RWPE1 (cell line): ENCODE measurements around the gene PAPSS2.

Experiments
- CTCF ChIA-PET: fragments of 350-600 bp; sonication (Branson Sonifier 250); formaldehyde crosslinking; extraction: SDS; loops from one replicate; lab custom pipeline; 2021; lab: Yijun Ruan, JAX
- POLR2A ChIA-PET: fragments of 400-600 bp; formaldehyde crosslinking; extraction: SDS; loops from one replicate; lab custom pipeline; 2020; ENCODE audit warnings: antibody characterized with exemption; ENCODE audit not compliant: low non-redundant PET; lab: Yijun Ruan, JAX
- DNase-seq: peaks from one replicate; pipeline ENCODE4 v3.0.0; 2012; ENCODE audit warnings: low spot score
- H3K27ac ChIP-seq: fragments of 450-650 bp; 2 replicates; pipeline ENCODE4 v1.5.1; 2017
- TF ChIP-seq, protein P1 (sequence below): fragments of 450-650 bp; conservative IDR thresholded peaks from 2 replicates; pipeline ENCODE4 v1.5.1; 2017; ENCODE audit warnings: low read depth, mild to moderate bottlenecking

The PAPSS2 gene

DNA sequence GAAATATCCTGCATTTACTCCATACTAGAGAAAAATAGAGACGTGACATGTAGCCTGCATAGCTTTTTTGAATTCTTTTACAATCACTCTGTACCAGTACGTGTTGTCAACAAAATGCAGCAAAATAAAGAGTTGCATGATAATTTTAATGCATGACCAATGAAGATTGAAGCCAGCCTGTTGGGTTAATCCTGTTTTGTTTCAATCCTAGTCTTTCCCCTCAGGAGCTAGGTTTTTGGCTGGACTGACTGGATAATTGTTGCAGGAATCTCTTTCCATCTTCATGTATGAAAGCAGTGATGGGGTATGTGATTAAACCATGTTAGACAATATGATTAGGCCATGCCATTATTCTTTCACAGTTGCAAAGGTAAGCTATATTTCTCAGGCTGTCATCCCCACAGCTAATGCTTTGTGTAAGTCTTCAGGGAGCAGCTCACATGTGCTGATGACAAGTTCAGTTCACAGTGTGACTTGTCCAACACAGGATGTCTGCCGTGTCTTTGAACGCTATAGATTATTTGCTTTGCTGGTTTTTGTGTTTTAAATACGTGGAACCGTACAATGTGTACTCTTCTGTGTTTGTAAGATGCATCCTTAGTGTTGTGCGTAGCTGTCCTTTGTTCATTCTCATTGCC lies 24.4 kb downstream of the PAPSS2 start:
- ChIA-PET CTCF (interaction anchor here (0.9 kb wide), 1 partner anchor 28 kb away, joined by 4 read pairs; no protein-coding TSS in a partner anchor), POLR2A (no interaction called here)
- DNase-seq: no peak
- TF ChIP-seq, protein P1, sequence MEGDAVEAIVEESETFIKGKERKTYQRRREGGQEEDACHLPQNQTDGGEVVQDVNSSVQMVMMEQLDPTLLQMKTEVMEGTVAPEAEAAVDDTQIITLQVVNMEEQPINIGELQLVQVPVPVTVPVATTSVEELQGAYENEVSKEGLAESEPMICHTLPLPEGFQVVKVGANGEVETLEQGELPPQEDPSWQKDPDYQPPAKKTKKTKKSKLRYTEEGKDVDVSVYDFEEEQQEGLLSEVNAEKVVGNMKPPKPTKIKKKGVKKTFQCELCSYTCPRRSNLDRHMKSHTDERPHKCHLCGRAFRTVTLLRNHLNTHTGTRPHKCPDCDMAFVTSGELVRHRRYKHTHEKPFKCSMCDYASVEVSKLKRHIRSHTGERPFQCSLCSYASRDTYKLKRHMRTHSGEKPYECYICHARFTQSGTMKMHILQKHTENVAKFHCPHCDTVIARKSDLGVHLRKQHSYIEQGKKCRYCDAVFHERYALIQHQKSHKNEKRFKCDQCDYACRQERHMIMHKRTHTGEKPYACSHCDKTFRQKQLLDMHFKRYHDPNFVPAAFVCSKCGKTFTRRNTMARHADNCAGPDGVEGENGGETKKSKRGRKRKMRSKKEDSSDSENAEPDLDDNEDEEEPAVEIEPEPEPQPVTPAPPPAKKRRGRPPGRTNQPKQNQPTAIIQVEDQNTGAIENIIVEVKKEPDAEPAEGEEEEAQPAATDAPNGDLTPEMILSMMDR: no peak
- no peak overlapping the region for H3K27ac ChIP-seq

DNA sequence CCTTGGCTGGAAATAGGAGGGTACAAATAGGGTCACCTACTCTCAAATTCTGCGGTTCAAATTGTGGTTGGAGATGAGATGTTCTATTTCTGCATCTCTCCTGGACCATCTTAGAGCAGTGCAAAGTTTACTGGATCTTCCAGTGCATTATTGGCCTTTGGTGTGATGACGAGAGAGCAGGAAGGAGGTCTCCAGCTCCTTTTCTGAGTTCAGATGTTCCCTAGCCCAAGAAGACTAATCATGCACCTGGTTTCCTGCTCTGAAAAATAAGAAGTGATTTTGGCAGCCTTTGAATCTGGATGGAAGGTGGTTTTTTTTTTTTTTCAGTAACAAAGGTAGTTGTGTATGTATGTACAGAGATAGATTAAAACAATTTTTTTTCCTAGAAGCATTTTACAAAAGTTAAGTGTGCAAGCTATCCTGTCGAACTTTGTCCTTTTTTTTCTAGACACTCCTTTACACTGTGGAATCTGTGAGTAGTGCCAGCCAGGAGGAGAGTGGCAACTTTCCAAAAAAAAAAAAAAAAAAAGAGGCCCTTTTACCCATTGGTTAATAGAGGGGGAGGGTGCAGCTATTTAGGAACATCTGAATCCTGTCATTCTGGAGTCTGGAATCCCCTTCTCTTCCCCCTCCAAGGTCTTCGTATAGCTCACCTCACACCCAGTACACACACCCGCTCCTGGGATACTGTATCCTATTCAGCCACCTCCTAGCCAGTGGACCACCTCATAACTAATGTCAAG lies 26.3 kb downstream of the PAPSS2 start:
- DNase-seq: peak; percentile 24
- ChIA-PET POLR2A (no interaction called here), CTCF (interaction anchor here (0.6 to 1.6 kb wide), 2 partner anchors 13 to 759 kb away, joined by 3 to 7 read pairs; no protein-coding TSS in a partner anchor)
- TF ChIP-seq, protein P1: no peak
- H3K27ac ChIP-seq: no peak overlapping the region

DNA sequence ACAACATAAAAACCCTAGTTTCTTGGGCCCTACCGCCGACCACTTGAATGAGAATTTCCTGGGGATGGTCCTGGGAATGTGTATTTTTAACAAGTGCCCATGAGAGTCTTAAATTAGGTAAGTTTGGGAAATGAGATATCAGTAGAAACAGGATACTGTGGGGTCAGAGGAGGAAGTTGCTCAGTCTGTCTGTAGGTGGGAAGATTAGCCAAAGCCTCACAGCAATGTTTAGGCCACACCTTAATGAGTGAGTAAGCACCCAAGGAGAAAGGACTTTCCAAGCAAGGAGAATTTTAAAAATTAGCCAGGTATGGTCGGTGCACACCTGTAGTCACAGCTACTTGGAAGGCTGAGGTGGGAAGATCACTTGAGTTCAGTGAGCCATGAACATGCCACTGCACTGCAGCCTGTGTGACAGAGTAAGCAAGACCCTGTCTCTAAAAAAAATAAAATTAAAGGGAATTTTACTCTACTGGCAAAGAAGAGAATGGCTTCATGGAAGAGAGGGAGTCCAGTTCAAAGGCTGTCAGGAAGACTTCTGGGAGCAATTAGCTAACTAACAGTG lies 31.9 kb downstream of the PAPSS2 start:
- TF ChIP-seq, protein P1: no peak
- ChIA-PET CTCF (interaction anchor here (0.6 kb wide), 2 partner anchors 18 to 43 kb away, joined by 3 read pairs; no protein-coding TSS in a partner anchor), POLR2A (no interaction called here)
- peak; percentile 55 for DNase-seq
- no peak overlapping the region for H3K27ac ChIP-seq

DNA sequence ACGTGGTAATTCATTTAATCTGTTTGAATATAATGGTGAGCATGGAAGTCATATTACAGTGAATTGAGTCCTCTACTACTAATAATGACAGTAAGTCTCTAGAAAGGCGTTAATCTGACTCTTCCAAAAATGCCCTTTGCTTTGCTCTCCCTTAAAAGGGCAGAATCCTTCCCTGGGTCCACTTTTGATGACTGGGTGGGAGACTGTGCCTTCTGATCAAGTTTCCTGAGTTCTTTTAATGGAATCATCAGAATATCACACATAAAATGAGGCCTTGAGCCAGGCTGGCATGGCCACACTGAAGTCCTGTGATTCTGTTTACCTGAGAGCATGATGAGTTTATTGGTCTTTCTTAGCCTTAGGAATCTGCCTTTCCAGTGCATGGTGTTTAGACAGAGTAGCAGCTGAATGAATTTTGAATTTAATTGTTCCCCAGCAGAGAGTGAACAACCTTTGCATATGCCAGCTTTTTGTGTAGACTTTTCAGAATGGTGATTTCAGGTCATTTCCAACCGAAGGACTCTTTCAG lies 33.3 kb downstream of the PAPSS2 start:
- ChIA-PET CTCF (no interaction called here), POLR2A (no interaction called here)
- DNase-seq: no peak
- TF ChIP-seq, protein P1: no peak
- no peak overlapping the region for H3K27ac ChIP-seq

DNA sequence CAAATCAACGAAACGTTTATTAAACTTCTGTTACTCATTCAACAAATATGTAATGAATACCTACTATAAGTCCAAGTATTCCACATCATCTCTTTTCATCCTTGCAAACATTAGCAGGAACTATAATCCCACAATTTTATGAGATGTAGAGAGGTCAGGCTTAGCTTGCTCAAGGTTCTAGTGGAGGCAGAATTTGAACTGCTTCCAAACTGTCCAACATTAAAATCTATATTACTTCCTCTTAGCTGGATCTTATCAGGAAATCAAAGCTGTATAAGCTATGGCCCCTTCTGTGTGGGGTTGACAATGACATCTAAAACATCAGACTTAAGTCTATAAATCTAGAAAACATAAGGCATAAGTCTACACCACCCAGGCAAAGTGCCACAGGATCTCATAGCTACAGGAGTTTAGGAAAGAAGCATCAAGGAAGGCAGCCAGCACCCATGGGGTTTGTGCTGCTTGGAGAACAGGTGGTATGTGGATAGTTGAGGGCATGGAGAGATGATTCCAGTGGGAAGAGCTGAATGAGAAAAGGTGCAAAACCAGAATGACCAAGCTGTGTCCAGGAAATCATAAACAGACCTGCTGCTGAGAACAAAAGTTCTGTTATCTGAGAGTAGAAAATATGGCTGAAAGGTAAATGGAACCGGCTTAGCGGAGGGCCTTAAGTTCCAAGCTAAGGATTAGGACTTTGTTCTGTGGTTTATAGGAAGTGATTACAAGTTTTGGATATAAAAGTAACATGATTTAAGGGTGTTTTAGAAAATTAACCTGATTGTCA lies 34.5 kb downstream of the PAPSS2 start:
- H3K27ac ChIP-seq: no peak overlapping the region
- ChIA-PET POLR2A (no interaction called here), CTCF (interaction anchor here (0.6 kb wide), 1 partner anchor 39 kb away, joined by 3 read pairs; no protein-coding TSS in a partner anchor)
- TF ChIP-seq, protein P1: no peak
- DNase-seq: no peak
